K562 (cell line): ENCODE data around the gene LRMDA. TPM values are rescaled to one million over a fixed set of nuclear protein-coding genes. Genes with fewer than 3 reads are reported as not detected.

Source experiments
- ATAC-seq: fragments of 200-7000 bp; cut with Tn5 transposase; 3 replicates; pipeline ENCODE4 v1.9.1; 2020; ENCODE audit warnings: moderate library complexity
- BruUV-seq: library from RNA; stranded (reverse); fragments of 400-500 nt; replicated peaks from 2 replicates; lab custom pipeline; 2021; lab: Mats Ljungman, UMichigan
- CTCF ChIA-PET: fragments of 300-600 bp; formaldehyde crosslinking; extraction: SDS; loops from one replicate; lab custom pipeline; 2021; ENCODE audit warnings: low intra/inter-chr PET ratio; lab: Yijun Ruan, JAX
- POLR2A ChIA-PET: fragments of 300-600, 350-650 bp; sonication (Branson Sonifier 250); formaldehyde crosslinking; extraction: SDS; loops from one replicate; lab custom pipeline; 2021; ENCODE audit warnings: antibody characterized with exemption, inconsistent platforms; lab: Yijun Ruan, JAX
- DNase-seq, 4 experiments: peaks; one replicate each; pipeline versions ENCODE4 v3.0.0 to v3.0.0-alpha.2; 2011 to 2018; ENCODE audit warnings: low spot score in 3 of 4, mixed read lengths in 3 of 4; ENCODE audit errors: extremely low read depth in 1 of 4
- FAIRE-seq: peaks from 2 replicates; lab custom pipeline; 2011; peaks lifted over from hg19 to GRCh38; lab: Jason Lieb, UNC
- H2AFZ ChIP-seq: 2 replicates; pipeline ENCODE4 v1.6.0; 2011; ENCODE audit warnings: low read depth, low read length, control low read depth, inconsistent platforms
- H3K27ac ChIP-seq: fragments of 200-600 bp; 3 replicates; pipeline ENCODE4 v1.8.0; 2011; ENCODE audit warnings: low read depth, mild to moderate bottlenecking, control low read depth, inconsistent platforms, low read length, moderate library complexity, mixed read lengths; ENCODE audit errors: extremely low read depth
- H3K27me3 ChIP-seq, 2 experiments: fragments of 300-600 bp in 1 of 2; 2 replicates in 1 of 2; 3 replicates in 1 of 2; pipeline versions ENCODE4 v1.6.0 to v1.8.0; 2011; ENCODE audit warnings: inconsistent platforms in 2 of 2, low read length in 2 of 2, mild to moderate bottlenecking in 1 of 2, mixed read lengths in 1 of 2, moderate library complexity in 1 of 2; ENCODE audit not compliant: control insufficient read depth in 2 of 2, insufficient read depth in 2 of 2
- H3K36me3 ChIP-seq: fragments of 300-600 bp; 3 replicates; pipeline ENCODE4 v1.8.0; 2011; ENCODE audit warnings: mild to moderate bottlenecking, low read length, inconsistent platforms; ENCODE audit not compliant: control insufficient read depth, insufficient read depth
- H3K4me1 ChIP-seq, 2 experiments: fragments of 200-600 bp in 1 of 2; replicated peaks in 1 of 2; 2 replicates in 1 of 2; 3 replicates in 1 of 2; pipeline versions ENCODE4 v1.5.1 to v1.8.0; 2011; ENCODE audit warnings: inconsistent platforms in 2 of 2, low read length in 2 of 2, mild to moderate bottlenecking in 1 of 2, mixed read lengths in 1 of 2, moderate library complexity in 1 of 2; ENCODE audit not compliant: control insufficient read depth in 2 of 2, insufficient read depth in 2 of 2
- H3K4me2 ChIP-seq: 2 replicates; pipeline ENCODE4 v1.6.1; 2011; ENCODE audit warnings: low read length, control low read depth, inconsistent platforms, mixed read lengths; ENCODE audit not compliant: insufficient read depth
- H3K4me3 ChIP-seq: fragments of 200-600 bp; sonication (generic), shearing (Covaris generic); 2 replicates; pipeline ENCODE4 v1.5.1; 2016; ENCODE audit warnings: control low read depth, inconsistent platforms
- H3K79me2 ChIP-seq: fragments of 200-600 bp; 3 replicates; pipeline ENCODE4 v1.8.0; 2011; ENCODE audit warnings: low read length, inconsistent platforms; ENCODE audit not compliant: control insufficient read depth, insufficient read depth
- H3K9ac ChIP-seq, 2 experiments: 2 replicates each; pipeline versions ENCODE4 v1.6.0 to v1.6.1; 2011; ENCODE audit warnings: low read depth in 2 of 2, low read length in 2 of 2, control low read depth in 1 of 2, inconsistent platforms in 1 of 2, mild to moderate bottlenecking in 1 of 2, mixed read lengths in 1 of 2; ENCODE audit not compliant: insufficient read depth in 1 of 2
- H3K9me1 ChIP-seq: one replicate; pipeline ENCODE4 v1.6.0; 2011; ENCODE audit warnings: inconsistent platforms, mild to moderate bottlenecking, low read length, moderate library complexity; ENCODE audit not compliant: control insufficient read depth, insufficient read depth
- H3K9me3 ChIP-seq: replicated peaks from 2 replicates; pipeline ENCODE4 v1.5.1; 2011; ENCODE audit warnings: low read depth, low read length, inconsistent platforms; ENCODE audit not compliant: control insufficient read depth, insufficient read depth
- H4K20me1 ChIP-seq: replicated peaks from 2 replicates; pipeline ENCODE4 v1.6.1; 2011; ENCODE audit warnings: low read length, inconsistent platforms, mixed read lengths; ENCODE audit not compliant: control insufficient read depth, insufficient read depth
- CREB3L1 ChIP-seq: fragments of 450-650 bp; IDR thresholded peaks from 2 replicates; pipeline ENCODE4 v1.6.1; 2014; ENCODE audit warnings: low read depth, mild to moderate bottlenecking, moderate library complexity, borderline replicate concordance
- ELF4 ChIP-seq: fragments of 450-650 bp; formaldehyde crosslinking; IDR thresholded peaks from 2 replicates; pipeline ENCODE4 v1.4.0; 2022; ENCODE audit warnings: missing genetic modification characterization
- HMBOX1 ChIP-seq: sonication (generic); IDR thresholded peaks from 2 replicates; pipeline ENCODE4 v1.6.1; 2016
- POLR2G ChIP-seq: fragments of 200-400 bp; formaldehyde crosslinking; IDR thresholded peaks from 2 replicates; pipeline ENCODE4 v1.6.1; 2017; ENCODE audit warnings: low read depth, mild to moderate bottlenecking, antibody characterized with exemption, low read length, moderate library complexity
- SIN3A ChIP-seq, 2 experiments: fragments of 150-350 bp in 1 of 2; IDR thresholded peaks; 2 replicates each; pipeline ENCODE4 v1.6.1; 2011 to 2016; ENCODE audit warnings: borderline replicate concordance in 2 of 2, low read depth in 2 of 2, low read length in 2 of 2, mild to moderate bottlenecking in 2 of 2, moderate library complexity in 2 of 2; ENCODE audit not compliant: control insufficient read depth in 1 of 2
- SMARCC2 ChIP-seq: fragments of 450-650 bp; IDR thresholded peaks from 2 replicates; pipeline ENCODE4 v1.6.1; 2017; ENCODE audit warnings: antibody characterized with exemption, moderate library complexity, mild to moderate bottlenecking, low read depth
- THAP12 ChIP-seq: fragments of 250-450 bp; sonication (Bioruptor Pico); IDR thresholded peaks from 2 replicates; pipeline ENCODE4 v1.9.0; 2021; ENCODE audit warnings: mild to moderate bottlenecking, inconsistent platforms
- ZBTB5 ChIP-seq: fragments of 450-650 bp; IDR thresholded peaks from 2 replicates; pipeline ENCODE4 v1.6.1; 2017; ENCODE audit warnings: antibody characterized with exemption
- ZFPM2 ChIP-seq: fragments of 250-450 bp; sonication (Bioruptor Pico); IDR thresholded peaks from 2 replicates; pipeline ENCODE4 v1.5.1; 2022; ENCODE audit warnings: mild to moderate bottlenecking
- ZNF133 ChIP-seq: fragments of 250-450 bp; sonication (Bioruptor Pico); IDR thresholded peaks from 2 replicates; pipeline ENCODE4 v1.4.0; 2020; ENCODE audit warnings: mild to moderate bottlenecking
- ZNF175 ChIP-seq: fragments of 200-800 bp; sonication (Bioruptor generic); IDR thresholded peaks from 2 replicates; pipeline ENCODE4 v1.6.1; 2016; ENCODE audit warnings: low read depth, mild to moderate bottlenecking, missing genetic modification characterization, missing compliant biosample characterization
- ZNF445 ChIP-seq: fragments of 250-450 bp; sonication (Bioruptor Pico); IDR thresholded peaks from 2 replicates; pipeline ENCODE4 v1.4.0; 2020; ENCODE audit warnings: low read depth, mild to moderate bottlenecking, moderate library complexity
- ZNF586 ChIP-seq: fragments of 450-650 bp; formaldehyde crosslinking; conservative IDR thresholded peaks from 2 replicates; pipeline ENCODE4 v1.4.0; 2020; ENCODE audit warnings: mild to moderate bottlenecking, moderate library complexity
- ZZZ3 ChIP-seq: fragments of 450-650 bp; IDR thresholded peaks from 2 replicates; pipeline ENCODE4 v1.6.1; 2016; ENCODE audit warnings: antibody characterized with exemption, mild to moderate bottlenecking, moderate library complexity
- whole genome bisulfite sequencing: fragments of 100-300 bp; shearing (Covaris generic); methylation state at CpG from one replicate; pipeline ENCODE4 v1.1.6; 2016; ENCODE audit warnings: low coverage, mixed read lengths; ENCODE audit not compliant: insufficient coverage; ENCODE audit errors: missing lambda C conversion rate; 5-methylcytosine and 5-hydroxymethylcytosine counted together
- in situ Hi-C: fragments of 300-500 bp; cut with MboI; formaldehyde crosslinking; loops from 4 replicates; pipeline ENCODE4 v1.15.0; 2018; ENCODE audit warnings: inconsistent platforms, mixed read lengths
- intact Hi-C: fragments of 100-400 bp; cut with micrococcal nuclease; formaldehyde crosslinking; loops from 2 replicates; pipeline ENCODE4 v1.14.2; 2022
- polyA plus RNA-seq, 8 experiments: library from polyadenylated mRNA; depleted of rRNA in 4 of 8; stranded (reverse) in 5 of 8; unstranded in 3 of 8; fragments of >200 nt; fragmentation: Nextera tagmentation in 2 of 8; fragmentation: Illumina TruSeq in 1 of 8; extraction: Ambion mirVana in 2 of 8; extraction: Trizol in 1 of 8; gene quantifications; 2 replicates each; pipeline versions ENCODE4 v1.2.1 to v1.2.3, GENCODE V29; 2011 to 2014; ENCODE audit warnings: inconsistent platforms in 1 of 8, missing spikeins in 1 of 8
- total RNA-seq, 7 experiments: library from RNA; depleted of rRNA in 6 of 7; stranded (reverse); fragments of >200 nt in 6 of 7; fragmentation: Illumina TruSeq in 2 of 7; extraction: Trizol in 2 of 7; gene quantifications; 2 replicates each; pipeline versions ENCODE4 v1.2.1 to v1.2.3, GENCODE V29; 2011 to 2021; ENCODE audit warnings: low replicate concordance in 1 of 7

Gene LRMDA
- total and polyA plus RNA-seq, 9 of the 15 experiments (the other 6 are each of a cell fraction or from before 2014, with no cell fraction given) = 0.25 TPM; not detected in 8

- BruUV-seq = no TSS peak
- ATAC-seq = no peak
- in situ Hi-C loops (no loop called here), intact Hi-C loops (no loop called here)
- no peak for DNase-seq
- peaks cover 2 to 23% of the 10 kb centered on the region in 2 experiments; a peak in 3 of 5 replicates for H3K27me3 ChIP-seq
- WGBS = under 1% methylated on average over 14 of the region's 14 CpGs
- ChIA-PET CTCF (no interaction called here), POLR2A (no interaction called here)
- no peaks in the 10 kb centered on the region for H3K79me2 ChIP-seq
- no peak overlapping the region for H3K27ac ChIP-seq
- no peak for FAIRE-seq
- no peak overlapping the region for H3K9ac ChIP-seq
- no peaks in the 10 kb centered on the region for H3K36me3 ChIP-seq
- H3K4me2 ChIP-seq = no peak overlapping the region
- no peaks in the 10 kb centered on the region for H3K9me1 ChIP-seq
- H3K4me3 ChIP-seq = no peak overlapping the region
- H3K4me1 ChIP-seq = no peaks in the 10 kb centered on the region
- H2AFZ ChIP-seq = no peak overlapping the region
- no peaks in the 10 kb centered on the region; the same call in 1 of the 2 replicates for H4K20me1 ChIP-seq
- no peaks in the 10 kb centered on the region for H3K9me3 ChIP-seq
- TF ChIP-seq ZNF133 (CRISPR knock-in tag) (no peak), ZNF586 (CRISPR knock-in tag) (no peak), ZNF445 (CRISPR knock-in tag) (no peak), POLR2G (no peak), THAP12 (CRISPR knock-in tag) (no peak), ELF4 (CRISPR knock-in tag) (no peak), ZNF175 (CRISPR knock-in tag) (no peak), CREB3L1 (no peak), ZZZ3 (no peak), HMBOX1 (no peak), SMARCC2 (no peak), SIN3A (IDR thresholded peaks at IDR 0.05; ENCODE audit: borderline replicate concordance in 2 of 2, control insufficient read depth in 1 of 2, low read depth in 2 of 2, low read length in 2 of 2) (no peak), ZFPM2 (CRISPR knock-in tag) (no peak), ZBTB5 (no peak)
Measured at GRCh38 chr10:76007667-76008181, 576.3 kb downstream of the LRMDA start.
